ENCODE results near the gene PUS3. TPM values are rescaled to one million over a fixed set of nuclear protein-coding genes. Genes with fewer than 3 reads are reported as not detected.

Gene PUS3
- total RNA-seq, 2 experiments from 2014 or later: 8.6 to 10.2 TPM

GRCh38 chr11:125929445-125930075 is 26.6 kb upstream of the PUS3 start:
- no peak overlapping the region for H3K4me3 ChIP-seq (ENCODE audit: low read depth, low read length, poor library complexity, severe bottlenecking)
- no peak overlapping the region for H2AFZ ChIP-seq (ENCODE audit: low read length)
- ChIA-PET POLR2A (no interaction called here), CTCF (ENCODE audit: unreplicated experiment) (no interaction called here)
- intact Hi-C loops (cut with micrococcal nuclease; ENCODE audit: unreplicated experiment): no loop called here
- no peaks in the 10 kb centered on the region for H3K9me2 ChIP-seq (ENCODE audit: insufficient read depth, low read length)
- H3K9me3 ChIP-seq (ENCODE audit: low read length): no peaks in the 10 kb centered on the region
- no peak overlapping the region for H3K4me2 ChIP-seq (ENCODE audit: low read length)
- H3K36me3 ChIP-seq (ENCODE audit: insufficient read depth, low read length): no peaks in the 10 kb centered on the region
- no peak for DNase-seq (ENCODE audit: low spot score)
- no peaks in the 10 kb centered on the region for H4K20me1 ChIP-seq (ENCODE audit: insufficient read depth, low read length)
- no peaks in the 10 kb centered on the region for H3K4me1 ChIP-seq (ENCODE audit: insufficient read depth, low read length, poor library complexity, severe bottlenecking)
- H3K27ac ChIP-seq (ENCODE audit: low read depth, low read length, poor library complexity, severe bottlenecking): no peak overlapping the region
- TF ChIP-seq CTCF (conservative IDR thresholded peaks at IDR 0.05; ENCODE audit: low read length): no peak
- no peak for TF ChIP-seq EZH2phosphoT487 (IDR thresholded peaks at IDR 0.05; ENCODE audit: borderline replicate concordance, low read depth, low read length)
- H3K79me2 ChIP-seq (ENCODE audit: insufficient read depth, low read depth, low read length): no peaks in the 10 kb centered on the region
- no TSS peak for BruUV-seq (replicated peaks)

GRCh38 chr11:125926682-125927081 is 23.7 kb upstream of the PUS3 start:
- Histone ChIP-seq H3K36me3 (ENCODE audit: insufficient read depth, low read length) (no peaks in the 10 kb centered on the region), H2AFZ (ENCODE audit: low read length) (no peak overlapping the region), H3K9me3 (ENCODE audit: low read length) (no peaks in the 10 kb centered on the region), H3K4me1 (ENCODE audit: insufficient read depth, low read length, poor library complexity, severe bottlenecking) (no peaks in the 10 kb centered on the region), H3K4me2 (ENCODE audit: low read length) (no peak overlapping the region), H4K20me1 (ENCODE audit: insufficient read depth, low read length) (no peaks in the 10 kb centered on the region), H3K27ac (ENCODE audit: low read depth, low read length, poor library complexity, severe bottlenecking) (no peak overlapping the region), H3K79me2 (ENCODE audit: insufficient read depth, low read depth, low read length) (no peaks in the 10 kb centered on the region), H3K9me2 (ENCODE audit: insufficient read depth, low read length) (no peaks in the 10 kb centered on the region), H3K4me3 (ENCODE audit: low read depth, low read length, poor library complexity, severe bottlenecking) (no peak overlapping the region)
- no peak for TF ChIP-seq EZH2phosphoT487 (IDR thresholded peaks at IDR 0.05; ENCODE audit: borderline replicate concordance, low read depth, low read length)
- no peak for TF ChIP-seq CTCF (conservative IDR thresholded peaks at IDR 0.05; ENCODE audit: low read length)
- POLR2A ChIA-PET: no interaction called here
- intact Hi-C loops (cut with micrococcal nuclease; ENCODE audit: unreplicated experiment): no loop called here
- CTCF ChIA-PET (ENCODE audit: unreplicated experiment): no interaction called here
- BruUV-seq (replicated peaks): no TSS peak
- no peak for DNase-seq (ENCODE audit: low spot score)

GRCh38 chr11:125925804-125926203 is 22.8 kb upstream of the PUS3 start:
- H3K27ac ChIP-seq (ENCODE audit: low read depth, low read length, poor library complexity, severe bottlenecking): no peak overlapping the region
- no peak overlapping the region for H3K4me2 ChIP-seq (ENCODE audit: low read length)
- H3K36me3 ChIP-seq (ENCODE audit: insufficient read depth, low read length): no peaks in the 10 kb centered on the region
- BruUV-seq (replicated peaks): no TSS peak
- TF ChIP-seq CTCF (conservative IDR thresholded peaks at IDR 0.05; ENCODE audit: low read length) (no peak), EZH2phosphoT487 (IDR thresholded peaks at IDR 0.05; ENCODE audit: borderline replicate concordance, low read depth, low read length) (no peak)
- DNase-seq (ENCODE audit: low spot score): no peak
- no peaks in the 10 kb centered on the region for H4K20me1 ChIP-seq (ENCODE audit: insufficient read depth, low read length)
- ChIA-PET CTCF (ENCODE audit: unreplicated experiment) (interaction anchor here (0.5 to 0.6 kb wide), 3 partner anchors 13 to 267 kb away, joined by 3 to 7 read pairs (median 3); no protein-coding TSS in a partner anchor), POLR2A (interaction anchor here (0.6 kb wide), 1 partner anchor 248 kb away, joined by 3 read pairs; no protein-coding TSS in a partner anchor)
- H3K9me2 ChIP-seq (ENCODE audit: insufficient read depth, low read length): no peaks in the 10 kb centered on the region
- no peaks in the 10 kb centered on the region for H3K9me3 ChIP-seq (ENCODE audit: low read length)
- H2AFZ ChIP-seq (ENCODE audit: low read length): no peak overlapping the region
- H3K79me2 ChIP-seq (ENCODE audit: insufficient read depth, low read depth, low read length): no peaks in the 10 kb centered on the region
- H3K4me1 ChIP-seq (ENCODE audit: insufficient read depth, low read length, poor library complexity, severe bottlenecking): no peaks in the 10 kb centered on the region
- no peak overlapping the region for H3K4me3 ChIP-seq (ENCODE audit: low read depth, low read length, poor library complexity, severe bottlenecking)
- intact Hi-C loops (cut with micrococcal nuclease; ENCODE audit: unreplicated experiment): no loop called here

Measured in OCI-LY7 (cell line).